Activated B cell treated with CpG ODN at 0.5 μM for 24 hours (primary cell): ENCODE measurements around the gene KMT2A. TPM values are rescaled to one million over a fixed set of nuclear protein-coding genes. Genes with fewer than 3 reads are reported as not detected.

Experiments
- ATAC-seq: fragments of 200-7000 bp; cut with Tn5 transposase; one replicate; pipeline ENCODE4 v1.10.0; 2021; ENCODE audit warnings: low read depth, mild to moderate bottlenecking, moderate library complexity
- CTCF ChIA-PET: fragments of 350-600 bp; sonication (Branson Sonifier 250); formaldehyde crosslinking; loops from one replicate; lab custom pipeline; 2021; ENCODE audit warnings: antibody characterized with exemption; lab: Charles Lee
- POLR2A ChIA-PET: fragments of 350-600 bp; sonication (Branson Sonifier 250); formaldehyde crosslinking; loops from one replicate; lab custom pipeline; 2021; ENCODE audit warnings: antibody characterized with exemption; lab: Charles Lee
- DNase-seq: peaks from one replicate; pipeline ENCODE4 v3.0.0; 2022
- H3K27ac Mint-ChIP-seq: one replicate; pipeline ENCODE4 v1.8.0; 2020; ENCODE audit warnings: mixed read lengths
- H3K27me3 Mint-ChIP-seq: one replicate; pipeline ENCODE4 v1.8.0; 2021; ENCODE audit warnings: mixed read lengths
- H3K36me3 Mint-ChIP-seq: one replicate; pipeline ENCODE4 v1.8.0; 2021; ENCODE audit warnings: low read depth, mixed read lengths
- H3K4me1 Mint-ChIP-seq: one replicate; pipeline ENCODE4 v1.8.0; 2021; ENCODE audit warnings: mixed read lengths
- H3K4me3 Mint-ChIP-seq: one replicate; pipeline ENCODE4 v1.8.0; 2020; ENCODE audit warnings: mild to moderate bottlenecking, mixed read lengths
- H3K9me3 Mint-ChIP-seq: one replicate; pipeline ENCODE4 v1.8.0; 2020; ENCODE audit warnings: mixed read lengths
- intact Hi-C: fragments of 100-400 bp; cut with micrococcal nuclease; formaldehyde crosslinking; loops from one replicate; pipeline ENCODE4 v1.15.1; 2024
- total RNA-seq: library from RNA; stranded (reverse); gene quantifications from 2 replicates; pipeline ENCODE4 v1.2.3, GENCODE V29; 2022
- TF ChIP-seq, protein P1 (sequence below): fragments of 200-600 bp; IDR thresholded peaks from one replicate; pipeline ENCODE4 v1.8.0; 2022; ENCODE audit warnings: antibody characterized with exemption, mild to moderate bottlenecking

KMT2A gene
- total RNA-seq, 1 donor from 2014 or later, result 117 TPM

DNA sequence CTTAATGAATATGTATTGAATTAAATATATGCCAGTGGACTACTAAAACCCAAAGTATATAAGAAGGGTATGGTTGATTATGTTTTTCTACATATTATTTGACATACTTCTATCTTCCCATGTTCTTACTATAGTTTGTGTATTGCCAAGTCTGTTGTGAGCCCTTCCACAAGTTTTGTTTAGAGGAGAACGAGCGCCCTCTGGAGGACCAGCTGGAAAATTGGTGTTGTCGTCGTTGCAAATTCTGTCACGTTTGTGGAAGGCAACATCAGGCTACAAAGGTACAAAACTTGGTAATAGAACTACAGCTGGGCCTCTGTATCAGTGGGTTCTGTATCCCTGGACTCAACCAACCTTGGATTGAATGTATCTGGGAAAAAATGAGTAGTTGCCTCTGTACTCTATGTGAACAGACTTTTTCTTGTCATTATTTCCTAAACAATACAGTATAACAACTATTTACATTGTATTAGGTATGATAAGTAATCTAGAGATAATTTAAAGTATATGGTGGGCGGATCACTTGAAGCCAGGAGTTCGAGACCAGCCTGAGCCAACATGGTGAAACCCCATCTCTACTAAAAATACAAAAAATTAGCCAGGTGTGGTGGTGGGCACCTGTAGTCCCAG is 52.3 kb downstream of the KMT2A start:
- POLR2A ChIA-PET, result interaction anchor here (0.9 kb wide), 1 partner anchor 53 kb away, joined by 3 read pairs; no protein-coding TSS in a partner anchor
- peak; percentile 72 for ATAC-seq

DNA sequence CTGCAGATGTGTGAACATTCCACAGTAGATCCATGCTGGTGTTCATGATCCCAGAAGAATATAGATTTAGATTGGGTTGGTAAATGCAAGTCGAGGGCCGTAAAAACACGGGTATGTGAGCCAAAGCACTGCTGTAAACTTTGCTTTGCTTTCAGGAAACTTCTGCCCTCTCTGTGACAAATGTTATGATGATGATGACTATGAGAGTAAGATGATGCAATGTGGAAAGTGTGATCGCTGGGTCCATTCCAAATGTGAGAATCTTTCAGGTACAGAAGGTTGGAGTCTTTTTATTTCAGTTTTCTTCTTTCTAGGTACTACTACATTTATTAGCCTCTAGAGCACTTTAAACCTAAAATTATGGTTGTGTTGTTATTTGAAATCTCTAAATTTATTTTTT is 54.7 kb downstream of the KMT2A start:
- ATAC-seq, result no peak

More for the DNA sequence above, 52.3 kb downstream of the KMT2A start:
- intact Hi-C loops, result loop anchor here (1.0 to 2.0 kb wide), 7 partner anchors 54 to 343 kb away; partner anchors contain the start of genes ATP5MG and UBE4A
- Mint-ChIP-seq H3K27ac (no peak overlapping the region), H3K27me3 (no peaks in the 10 kb centered on the region), H3K9me3 (no peaks in the 10 kb centered on the region), H3K4me3 (no peak overlapping the region), H3K4me1 (no peaks in the 10 kb centered on the region), H3K36me3 (peaks cover 73% of the 10 kb centered on the region)
- DNase-seq, result peak; percentile 46
- TF ChIP-seq, protein P1, sequence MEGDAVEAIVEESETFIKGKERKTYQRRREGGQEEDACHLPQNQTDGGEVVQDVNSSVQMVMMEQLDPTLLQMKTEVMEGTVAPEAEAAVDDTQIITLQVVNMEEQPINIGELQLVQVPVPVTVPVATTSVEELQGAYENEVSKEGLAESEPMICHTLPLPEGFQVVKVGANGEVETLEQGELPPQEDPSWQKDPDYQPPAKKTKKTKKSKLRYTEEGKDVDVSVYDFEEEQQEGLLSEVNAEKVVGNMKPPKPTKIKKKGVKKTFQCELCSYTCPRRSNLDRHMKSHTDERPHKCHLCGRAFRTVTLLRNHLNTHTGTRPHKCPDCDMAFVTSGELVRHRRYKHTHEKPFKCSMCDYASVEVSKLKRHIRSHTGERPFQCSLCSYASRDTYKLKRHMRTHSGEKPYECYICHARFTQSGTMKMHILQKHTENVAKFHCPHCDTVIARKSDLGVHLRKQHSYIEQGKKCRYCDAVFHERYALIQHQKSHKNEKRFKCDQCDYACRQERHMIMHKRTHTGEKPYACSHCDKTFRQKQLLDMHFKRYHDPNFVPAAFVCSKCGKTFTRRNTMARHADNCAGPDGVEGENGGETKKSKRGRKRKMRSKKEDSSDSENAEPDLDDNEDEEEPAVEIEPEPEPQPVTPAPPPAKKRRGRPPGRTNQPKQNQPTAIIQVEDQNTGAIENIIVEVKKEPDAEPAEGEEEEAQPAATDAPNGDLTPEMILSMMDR, result peak; percentile 41
- CTCF ChIA-PET, result interaction anchor here (0.6 to 1.7 kb wide), 19 partner anchors 11 to 342 kb away, joined by 3 to 15 read pairs (median 4); partner anchors contain the start of genes ATP5MG and KMT2A

DNA sequence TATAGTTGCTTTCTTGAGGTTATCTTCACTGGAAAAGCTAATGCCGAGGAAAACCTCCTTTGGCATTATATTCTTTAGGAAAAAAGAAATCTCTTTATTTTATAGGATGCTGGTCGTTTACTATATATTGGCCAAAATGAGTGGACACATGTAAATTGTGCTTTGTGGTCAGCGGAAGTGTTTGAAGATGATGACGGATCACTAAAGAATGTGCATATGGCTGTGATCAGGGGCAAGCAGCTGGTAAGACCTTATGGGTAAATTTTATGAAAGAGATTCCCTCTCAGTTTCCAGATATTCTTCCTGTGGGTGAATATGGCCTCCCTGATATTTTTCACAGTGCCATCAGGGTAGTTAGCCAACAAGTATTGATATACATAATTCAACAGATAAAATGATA is 61.5 kb downstream of the KMT2A start:
- Mint-ChIP-seq H3K27me3 (no peaks in the 10 kb centered on the region), H3K4me1 (no peaks in the 10 kb centered on the region), H3K36me3 (peaks cover 89% of the 10 kb centered on the region), H3K4me3 (no peak overlapping the region), H3K9me3 (no peaks in the 10 kb centered on the region), H3K27ac (no peak overlapping the region)
- intact Hi-C loops, result no loop called here
- POLR2A ChIA-PET, result no interaction called here
- no peak for DNase-seq
- TF ChIP-seq, protein P1, result no peak
- CTCF ChIA-PET, result no interaction called here
- no peak for ATAC-seq

More for the DNA sequence above, 54.7 kb downstream of the KMT2A start:
- TF ChIP-seq, protein P1, result no peak
- ChIA-PET CTCF (no interaction called here), POLR2A (interaction anchor here (1.2 to 1.7 kb wide), 2 partner anchors 55 to 89 kb away, joined by 3 to 4 read pairs; no protein-coding TSS in a partner anchor)
- no peak overlapping the region for H3K4me3 Mint-ChIP-seq
- DNase-seq, result no peak
- intact Hi-C loops, result no loop called here
- no peak overlapping the region for H3K27ac Mint-ChIP-seq
- H3K9me3 Mint-ChIP-seq, result no peaks in the 10 kb centered on the region
- H3K4me1 Mint-ChIP-seq, result no peaks in the 10 kb centered on the region
- H3K27me3 Mint-ChIP-seq, result no peaks in the 10 kb centered on the region
- peaks cover 73% of the 10 kb centered on the region for H3K36me3 Mint-ChIP-seq

DNA sequence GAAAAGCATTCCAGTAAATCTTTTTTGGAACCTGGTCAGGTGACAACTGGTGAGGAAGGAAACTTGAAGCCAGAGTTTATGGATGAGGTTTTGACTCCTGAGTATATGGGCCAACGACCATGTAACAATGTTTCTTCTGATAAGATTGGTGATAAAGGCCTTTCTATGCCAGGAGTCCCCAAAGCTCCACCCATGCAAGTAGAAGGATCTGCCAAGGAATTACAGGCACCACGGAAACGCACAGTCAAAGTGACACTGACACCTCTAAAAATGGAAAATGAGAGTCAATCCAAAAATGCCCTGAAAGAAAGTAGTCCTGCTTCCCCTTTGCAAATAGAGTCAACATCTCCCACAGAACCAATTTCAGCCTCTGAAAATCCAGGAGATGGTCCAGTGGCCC is 66.9 kb downstream of the KMT2A start:
- intact Hi-C loops, result no loop called here
- H3K36me3 Mint-ChIP-seq, result peaks cover 95% of the 10 kb centered on the region
- CTCF ChIA-PET, result no interaction called here
- no peaks in the 10 kb centered on the region for H3K4me1 Mint-ChIP-seq
- POLR2A ChIA-PET, result no interaction called here
- no peak for DNase-seq
- H3K4me3 Mint-ChIP-seq, result no peak overlapping the region
- H3K27me3 Mint-ChIP-seq, result no peaks in the 10 kb centered on the region
- no peak overlapping the region for H3K27ac Mint-ChIP-seq
- TF ChIP-seq, protein P1, result no peak
- no peaks in the 10 kb centered on the region for H3K9me3 Mint-ChIP-seq
- ATAC-seq, result no peak

DNA sequence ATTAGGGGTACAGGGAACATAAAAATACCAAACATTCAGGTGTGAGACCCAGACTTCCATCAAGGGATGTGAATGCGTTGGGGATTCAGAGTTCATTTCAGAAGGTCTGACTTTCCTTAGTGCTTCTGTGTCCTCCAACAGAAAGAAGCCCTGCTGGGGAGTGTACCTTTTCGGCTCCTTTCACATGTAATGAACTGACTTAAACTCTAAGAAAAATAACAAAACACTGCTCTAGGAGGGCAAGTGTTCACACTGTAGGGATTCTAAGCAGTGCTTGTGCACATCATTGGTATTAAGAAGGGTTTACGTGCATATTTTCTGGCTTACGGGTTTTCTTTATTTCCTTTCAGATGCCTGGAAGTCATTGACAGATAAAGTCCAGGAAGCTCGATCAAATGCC is 75.3 kb downstream of the KMT2A start:
- POLR2A ChIA-PET, result interaction anchor here (0.6 kb wide), 1 partner anchor 61 kb away, joined by 4 read pairs; the partner anchor contains the start of gene ARCN1
- TF ChIP-seq, protein P1, result no peak
- CTCF ChIA-PET, result interaction anchor here (0.7 kb wide), 1 partner anchor 55 kb away, joined by 3 read pairs; no protein-coding TSS in a partner anchor
- intact Hi-C loops, result no loop called here
- H3K4me1 Mint-ChIP-seq, result peaks cover 3% of the 10 kb centered on the region
- no peak overlapping the region for H3K27ac Mint-ChIP-seq
- H3K36me3 Mint-ChIP-seq, result peaks cover 73% of the 10 kb centered on the region
- ATAC-seq (no peak), DNase-seq (no peak)
- no peak overlapping the region for H3K4me3 Mint-ChIP-seq
- no peaks in the 10 kb centered on the region for H3K27me3 Mint-ChIP-seq
- H3K9me3 Mint-ChIP-seq, result no peaks in the 10 kb centered on the region
